Fibroblast of villous mesenchyme (primary cell): Measurements from ENCODE around the gene KCNT1. TPM values are rescaled to one million over a fixed set of nuclear protein-coding genes. Genes with fewer than 3 reads are reported as not detected.

Experiments used
- DNase-seq: peaks from one replicate; pipeline ENCODE4 v3.0.0-alpha.2; 2010; ENCODE audit warnings: low read depth
- H3K4me3 ChIP-seq: 2 replicates; pipeline ENCODE4 v1.5.1; 2011; ENCODE audit warnings: low read depth, mild to moderate bottlenecking, low read length
- total RNA-seq: library from RNA; depleted of rRNA; stranded (reverse); fragments of >200 nt; gene quantifications from 2 replicates; pipeline ENCODE4 v1.2.3, GENCODE V29; 2012
- TF ChIP-seq, protein P1 (sequence below): IDR thresholded peaks from 2 replicates; pipeline ENCODE4 v1.5.1; 2012; ENCODE audit warnings: low read depth, mild to moderate bottlenecking, low read length; ENCODE audit not compliant: insufficient read depth

Gene KCNT1
- not detected in 2 replicates for total RNA-seq

DNA sequence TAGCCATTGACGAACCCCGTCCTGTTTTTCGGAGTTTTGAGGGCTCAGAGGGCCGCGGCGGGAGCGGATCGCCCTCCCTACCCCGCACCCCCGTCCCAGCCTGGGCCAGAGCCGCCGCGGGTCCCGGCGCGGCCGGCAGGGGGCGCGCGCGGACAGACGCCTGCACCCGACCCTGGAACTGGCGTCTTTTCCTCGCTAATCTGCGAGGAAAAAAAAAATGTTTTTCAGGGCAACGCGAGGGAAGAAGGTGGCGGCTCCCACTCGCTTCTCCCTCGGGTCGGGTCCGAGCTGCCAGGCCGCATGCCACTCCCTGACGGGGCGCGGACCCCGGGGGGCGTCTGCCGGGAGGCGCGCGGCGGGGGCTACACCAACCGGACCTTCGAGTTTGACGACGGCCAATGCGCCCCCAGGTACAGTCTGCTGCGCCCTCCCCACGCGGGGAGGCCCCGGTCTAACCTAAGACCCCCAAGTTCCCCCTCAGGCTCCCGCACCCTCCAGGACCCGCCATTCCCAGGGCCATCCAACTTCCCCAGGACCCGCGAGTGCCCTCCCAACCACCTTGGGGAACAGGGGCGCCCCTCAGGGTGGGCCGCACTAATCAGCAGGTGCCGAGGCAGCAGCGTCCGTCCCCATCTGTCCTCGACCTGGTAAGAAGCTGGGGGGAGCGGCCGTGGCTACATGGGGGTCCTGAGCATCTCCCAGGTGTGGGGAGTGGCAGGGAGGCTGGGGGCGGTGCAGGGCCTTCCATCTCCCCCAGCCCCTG is at the start of gene KCNT1:
KCNT1 (plus strand) TSS at position 227 of the 763 bp plus-strand sequence; CDS start at position 301, 74 bp downstream.
- TF ChIP-seq, protein P1, sequence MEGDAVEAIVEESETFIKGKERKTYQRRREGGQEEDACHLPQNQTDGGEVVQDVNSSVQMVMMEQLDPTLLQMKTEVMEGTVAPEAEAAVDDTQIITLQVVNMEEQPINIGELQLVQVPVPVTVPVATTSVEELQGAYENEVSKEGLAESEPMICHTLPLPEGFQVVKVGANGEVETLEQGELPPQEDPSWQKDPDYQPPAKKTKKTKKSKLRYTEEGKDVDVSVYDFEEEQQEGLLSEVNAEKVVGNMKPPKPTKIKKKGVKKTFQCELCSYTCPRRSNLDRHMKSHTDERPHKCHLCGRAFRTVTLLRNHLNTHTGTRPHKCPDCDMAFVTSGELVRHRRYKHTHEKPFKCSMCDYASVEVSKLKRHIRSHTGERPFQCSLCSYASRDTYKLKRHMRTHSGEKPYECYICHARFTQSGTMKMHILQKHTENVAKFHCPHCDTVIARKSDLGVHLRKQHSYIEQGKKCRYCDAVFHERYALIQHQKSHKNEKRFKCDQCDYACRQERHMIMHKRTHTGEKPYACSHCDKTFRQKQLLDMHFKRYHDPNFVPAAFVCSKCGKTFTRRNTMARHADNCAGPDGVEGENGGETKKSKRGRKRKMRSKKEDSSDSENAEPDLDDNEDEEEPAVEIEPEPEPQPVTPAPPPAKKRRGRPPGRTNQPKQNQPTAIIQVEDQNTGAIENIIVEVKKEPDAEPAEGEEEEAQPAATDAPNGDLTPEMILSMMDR = peak; percentile 81
- H3K4me3 ChIP-seq = no peak within 1 kb of the TSS
- peak; percentile 23 for DNase-seq

DNA sequence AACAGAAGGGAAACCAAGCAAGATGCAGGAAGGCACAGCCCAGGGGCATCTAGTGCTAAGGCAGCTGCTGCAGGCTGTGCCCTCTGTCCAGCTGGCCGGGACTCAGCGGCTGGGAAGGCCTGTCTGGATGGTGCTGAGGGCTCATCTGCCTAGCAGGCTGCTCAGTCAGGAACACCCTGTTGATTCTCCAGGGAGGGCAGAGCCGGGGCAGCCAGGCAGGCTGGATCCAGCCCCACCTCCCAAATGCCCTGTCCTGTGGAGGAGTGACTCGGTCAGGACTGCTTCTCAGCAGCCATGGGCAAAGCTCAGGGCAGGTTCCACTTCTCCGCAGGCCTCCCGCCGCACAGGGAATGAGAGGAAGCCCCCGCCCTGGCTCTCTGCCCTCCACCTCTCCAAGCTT is 46.7 kb upstream of the KCNT1 start:
- DNase-seq = no peak
- H3K4me3 ChIP-seq = no peak overlapping the region
- TF ChIP-seq, protein P1 = no peak

DNA sequence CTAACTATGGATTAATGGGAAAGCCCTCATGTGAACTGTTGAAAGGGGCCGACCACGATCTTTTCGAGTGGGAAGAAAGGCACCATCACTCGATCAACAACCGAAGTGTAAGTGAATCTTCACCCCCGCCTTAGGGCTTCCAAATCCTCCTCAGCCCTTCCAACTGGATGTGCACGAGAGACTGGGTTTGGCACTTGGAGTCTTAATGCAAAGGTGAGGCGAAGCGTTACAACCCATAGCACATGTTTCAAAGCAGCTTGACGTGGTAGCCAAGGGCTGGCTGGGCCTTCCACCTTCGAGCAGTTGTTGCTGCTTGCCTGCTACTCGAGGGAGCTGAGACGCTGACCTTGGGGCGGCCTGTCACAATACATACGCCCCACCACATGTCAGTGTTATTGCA is 44.6 kb upstream of the KCNT1 start:
- TF ChIP-seq, protein P1 = no peak
- no peak for DNase-seq
- no peak overlapping the region for H3K4me3 ChIP-seq

DNA sequence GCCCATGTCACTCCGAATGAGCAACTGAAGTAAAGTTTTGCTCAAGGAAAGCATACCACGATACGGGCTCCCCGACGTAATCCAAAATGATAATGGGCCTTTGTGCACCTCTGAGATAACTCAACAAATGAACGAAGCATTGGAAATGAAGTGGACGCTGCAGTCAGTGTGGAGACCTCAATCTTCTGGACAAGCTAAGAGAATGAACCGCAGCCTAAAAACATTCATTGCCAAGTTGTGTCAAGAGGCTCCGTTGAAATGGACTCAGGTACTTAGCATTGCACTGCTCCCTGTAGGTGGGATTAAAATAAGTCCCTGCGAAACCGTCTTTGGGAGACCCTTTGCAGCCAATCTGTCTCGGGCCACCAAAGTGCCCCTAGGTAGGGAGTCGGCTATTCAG is 42.7 kb upstream of the KCNT1 start:
- TF ChIP-seq, protein P1 = no peak
- no peak for DNase-seq
- no peak overlapping the region for H3K4me3 ChIP-seq

DNA sequence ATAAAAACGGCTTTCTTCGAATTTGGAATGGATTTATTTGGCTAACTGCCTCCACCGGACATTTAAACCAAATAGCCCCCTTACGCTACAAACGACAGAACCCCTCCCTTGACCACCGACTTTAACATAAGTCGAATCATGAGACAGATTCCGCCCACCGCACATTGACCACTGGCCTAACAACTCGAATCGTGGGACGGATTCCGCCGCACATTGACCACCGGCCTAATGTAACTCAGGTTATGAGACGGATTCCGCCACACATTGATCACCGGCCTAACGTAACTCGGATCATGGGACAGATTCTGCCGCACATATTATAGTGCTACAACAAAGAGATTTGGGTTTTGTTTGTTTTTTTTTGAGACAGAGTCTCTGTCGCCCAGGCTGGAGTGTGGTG is 41.6 kb upstream of the KCNT1 start:
- no peak overlapping the region for H3K4me3 ChIP-seq
- TF ChIP-seq, protein P1 = no peak
- no peak for DNase-seq

DNA sequence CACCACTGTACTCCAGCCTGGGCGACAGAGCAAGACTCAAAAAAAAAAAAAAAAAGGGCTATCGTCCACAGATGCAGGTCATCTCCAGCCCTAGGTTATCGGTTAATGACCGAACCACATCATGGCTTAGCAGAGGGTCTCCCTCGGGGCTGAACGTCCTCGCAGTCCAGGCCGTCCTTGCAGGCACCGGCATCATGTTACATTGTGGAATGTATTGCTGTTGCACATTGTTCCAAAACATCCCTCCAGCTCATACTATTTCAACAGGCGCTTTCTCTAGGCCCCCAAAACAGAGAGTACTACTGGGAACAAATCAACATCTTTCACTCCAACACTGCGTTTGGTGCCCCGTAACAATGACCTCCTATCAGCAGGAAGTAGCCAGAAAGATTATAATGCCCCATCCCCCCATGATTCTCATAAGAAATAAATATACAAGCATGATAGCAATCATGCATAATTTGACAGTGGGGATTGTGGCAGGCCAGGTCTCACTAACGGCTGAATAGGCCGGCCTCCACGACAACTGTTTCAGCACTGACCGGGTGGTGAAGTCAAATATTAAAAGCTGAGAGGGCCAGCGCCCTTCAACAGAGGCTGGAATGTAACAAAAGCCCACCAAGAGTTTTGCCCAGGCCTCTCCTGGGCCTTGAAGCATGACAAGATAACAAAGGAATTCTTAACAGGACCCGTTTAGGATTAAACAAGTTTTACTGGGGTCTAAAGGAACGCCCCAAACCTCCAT is 40.0 kb upstream of the KCNT1 start:
- H3K4me3 ChIP-seq = no peak overlapping the region

More for the DNA sequence above, 40.0 kb upstream of the KCNT1 start:
- peak; percentile 1 for DNase-seq
- TF ChIP-seq, protein P1 = no peak
